Lower leg skin (tissue), 3 donors: ENCODE measurements around the gene NDST1.
"Not testable (repeated sequence)": the region's sequence is repeated elsewhere in the genome, so short reads cannot be mapped to it uniquely, and the experiment has no call there.

Experiments
- POLR2A ChIP-seq, 2 donors: fragments of 450-650 bp; IDR thresholded peaks; one replicate each; pipeline ENCODE4 v1.6.1; 2016 to 2017; ENCODE audit warnings: antibody characterized with exemption in 2 of 2, mild to moderate bottlenecking in 1 of 2, moderate library complexity in 1 of 2
- TF ChIP-seq, protein P1 (sequence below), 3 donors: fragments of 450-650 bp; IDR thresholded peaks; one replicate each; pipeline ENCODE4 v1.5.1; 2016; ENCODE audit warnings: antibody characterized with exemption in 3 of 3, mild to moderate bottlenecking in 3 of 3, moderate library complexity in 2 of 3

DNA sequence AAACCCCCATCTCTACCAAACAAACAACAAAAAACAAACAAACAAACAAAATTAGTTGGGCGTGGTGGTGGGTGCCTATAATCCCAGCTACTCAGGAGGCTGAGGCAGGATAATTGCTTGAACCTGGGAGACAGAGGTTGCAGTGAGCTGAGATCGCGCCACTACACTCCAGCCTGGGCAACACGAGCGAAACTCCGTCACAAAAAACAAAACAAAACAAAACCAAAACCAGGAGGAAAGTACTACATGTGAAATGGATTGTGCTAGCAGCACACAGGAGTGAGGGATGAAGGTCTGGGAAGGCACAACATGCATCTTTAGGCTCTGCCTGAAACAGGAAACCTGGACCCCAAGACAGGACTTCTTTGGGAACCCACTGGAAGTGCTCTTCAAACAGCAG lies 31.4 kb upstream of the NDST1 start:
- TF ChIP-seq, protein P1, sequence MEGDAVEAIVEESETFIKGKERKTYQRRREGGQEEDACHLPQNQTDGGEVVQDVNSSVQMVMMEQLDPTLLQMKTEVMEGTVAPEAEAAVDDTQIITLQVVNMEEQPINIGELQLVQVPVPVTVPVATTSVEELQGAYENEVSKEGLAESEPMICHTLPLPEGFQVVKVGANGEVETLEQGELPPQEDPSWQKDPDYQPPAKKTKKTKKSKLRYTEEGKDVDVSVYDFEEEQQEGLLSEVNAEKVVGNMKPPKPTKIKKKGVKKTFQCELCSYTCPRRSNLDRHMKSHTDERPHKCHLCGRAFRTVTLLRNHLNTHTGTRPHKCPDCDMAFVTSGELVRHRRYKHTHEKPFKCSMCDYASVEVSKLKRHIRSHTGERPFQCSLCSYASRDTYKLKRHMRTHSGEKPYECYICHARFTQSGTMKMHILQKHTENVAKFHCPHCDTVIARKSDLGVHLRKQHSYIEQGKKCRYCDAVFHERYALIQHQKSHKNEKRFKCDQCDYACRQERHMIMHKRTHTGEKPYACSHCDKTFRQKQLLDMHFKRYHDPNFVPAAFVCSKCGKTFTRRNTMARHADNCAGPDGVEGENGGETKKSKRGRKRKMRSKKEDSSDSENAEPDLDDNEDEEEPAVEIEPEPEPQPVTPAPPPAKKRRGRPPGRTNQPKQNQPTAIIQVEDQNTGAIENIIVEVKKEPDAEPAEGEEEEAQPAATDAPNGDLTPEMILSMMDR (IDR thresholded peaks at IDR 0.05), result not testable (repeated sequence)
- TF ChIP-seq POLR2A (IDR thresholded peaks at IDR 0.05), result not testable (repeated sequence)
